C4-2B (cell line): ENCODE results near the gene TNPO3.

Experiments
- H3K27ac ChIP-seq: fragments of 450-650 bp; 2 replicates; pipeline ENCODE4 v1.5.1; 2017
- ZFX ChIP-seq: fragments of 450-650 bp; IDR thresholded peaks from 2 replicates; pipeline ENCODE4 v1.6.1; 2017
- TF ChIP-seq, protein P1 (sequence below): fragments of 450-650 bp; conservative IDR thresholded peaks from 2 replicates; pipeline ENCODE4 v1.5.1; 2017; ENCODE audit warnings: mild to moderate bottlenecking

The TNPO3 gene

GRCh38 chr7:128955981-128956380 is 98.9 kb downstream of the TNPO3 start:
- H3K27ac ChIP-seq: no peak overlapping the region
- no peak for TF ChIP-seq ZFX
- TF ChIP-seq, protein P1, sequence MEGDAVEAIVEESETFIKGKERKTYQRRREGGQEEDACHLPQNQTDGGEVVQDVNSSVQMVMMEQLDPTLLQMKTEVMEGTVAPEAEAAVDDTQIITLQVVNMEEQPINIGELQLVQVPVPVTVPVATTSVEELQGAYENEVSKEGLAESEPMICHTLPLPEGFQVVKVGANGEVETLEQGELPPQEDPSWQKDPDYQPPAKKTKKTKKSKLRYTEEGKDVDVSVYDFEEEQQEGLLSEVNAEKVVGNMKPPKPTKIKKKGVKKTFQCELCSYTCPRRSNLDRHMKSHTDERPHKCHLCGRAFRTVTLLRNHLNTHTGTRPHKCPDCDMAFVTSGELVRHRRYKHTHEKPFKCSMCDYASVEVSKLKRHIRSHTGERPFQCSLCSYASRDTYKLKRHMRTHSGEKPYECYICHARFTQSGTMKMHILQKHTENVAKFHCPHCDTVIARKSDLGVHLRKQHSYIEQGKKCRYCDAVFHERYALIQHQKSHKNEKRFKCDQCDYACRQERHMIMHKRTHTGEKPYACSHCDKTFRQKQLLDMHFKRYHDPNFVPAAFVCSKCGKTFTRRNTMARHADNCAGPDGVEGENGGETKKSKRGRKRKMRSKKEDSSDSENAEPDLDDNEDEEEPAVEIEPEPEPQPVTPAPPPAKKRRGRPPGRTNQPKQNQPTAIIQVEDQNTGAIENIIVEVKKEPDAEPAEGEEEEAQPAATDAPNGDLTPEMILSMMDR: no peak

DNA sequence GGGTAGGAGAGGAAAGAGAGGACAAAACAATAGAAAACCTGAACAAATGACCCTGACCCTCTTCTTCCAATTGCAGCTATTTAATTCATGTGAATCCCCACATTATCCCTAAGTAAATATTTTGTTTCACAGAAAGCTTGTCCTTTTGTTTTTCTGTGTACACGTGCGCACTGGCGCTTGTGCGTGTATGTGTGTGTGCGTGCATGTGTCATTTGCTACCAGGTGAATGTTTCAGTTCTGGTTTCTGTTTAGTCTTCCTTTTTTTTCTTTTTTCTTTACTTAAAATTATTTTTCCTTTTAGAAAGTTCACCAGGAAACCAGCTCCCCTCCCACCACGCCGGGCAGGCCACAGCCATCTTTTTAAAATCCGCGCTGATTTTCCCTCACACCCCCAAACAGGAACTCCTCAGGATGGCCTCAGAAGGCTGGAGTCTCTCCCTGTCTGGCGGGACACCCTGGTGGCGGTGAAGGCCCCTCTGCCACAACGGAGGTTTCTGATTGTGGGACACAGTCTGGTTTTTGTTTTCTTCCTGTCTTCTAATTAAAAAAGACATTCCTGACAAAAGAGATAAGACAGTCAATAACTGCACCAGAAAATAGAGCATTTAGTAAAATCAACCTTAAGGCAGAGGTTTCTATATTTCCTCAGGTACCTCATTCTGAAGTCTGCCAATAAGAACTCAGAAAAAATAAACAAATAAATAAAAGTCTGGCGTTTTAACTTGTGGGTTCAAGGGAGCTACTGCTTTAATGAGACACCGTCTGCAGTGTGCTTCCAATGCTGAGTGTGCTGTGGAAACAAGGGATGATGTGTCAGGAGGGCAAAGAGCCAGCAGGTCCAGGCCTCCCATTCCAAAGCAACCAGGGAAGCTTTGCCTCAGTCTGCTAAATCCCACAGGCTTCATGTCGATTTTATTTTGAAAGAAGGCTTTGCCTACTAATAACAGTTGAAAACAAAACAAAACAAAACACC is 99.8 kb downstream of the TNPO3 start:
- TF ChIP-seq, protein P1: no peak
- no peak for TF ChIP-seq ZFX
- no peak overlapping the region for H3K27ac ChIP-seq

- TF ChIP-seq ZFX: no peak
- TF ChIP-seq, protein P1: no peak
- no peak overlapping the region for H3K27ac ChIP-seq
Observed at GRCh38 chr7:128954150-128954549, 100.8 kb downstream of the TNPO3 start.

DNA sequence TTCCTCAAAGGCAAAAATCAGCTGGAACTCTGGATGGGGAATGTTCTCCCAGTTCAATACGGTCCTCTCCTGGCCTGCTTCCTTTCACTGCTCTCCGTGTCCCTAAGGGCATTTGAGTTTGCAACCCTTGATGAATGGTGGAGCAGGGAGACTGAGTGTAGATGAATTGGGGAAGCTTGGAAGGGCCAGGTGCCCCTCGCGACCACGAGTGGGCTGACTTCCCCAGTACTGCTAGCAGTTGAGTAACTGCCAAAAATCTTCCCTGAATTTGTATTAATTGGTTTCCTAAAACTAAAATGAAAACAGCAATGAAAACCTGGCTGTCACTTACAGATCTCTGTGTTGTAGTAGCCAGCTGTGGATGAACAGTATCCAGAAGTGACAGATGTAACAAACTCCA is 103.6 kb downstream of the TNPO3 start:
- no peak overlapping the region for H3K27ac ChIP-seq
- TF ChIP-seq, protein P1: no peak
- TF ChIP-seq ZFX: no peak

GRCh38 chr7:128948976-128949760 is 105.7 kb downstream of the TNPO3 start:
- TF ChIP-seq, protein P1: no peak
- TF ChIP-seq ZFX: no peak
- H3K27ac ChIP-seq: no peak overlapping the region

GRCh38 chr7:128948312-128948973 is 106.5 kb downstream of the TNPO3 start:
- no peak overlapping the region for H3K27ac ChIP-seq

More at GRCh38 chr7:128948312-128948973, 106.5 kb downstream of the TNPO3 start:
- TF ChIP-seq ZFX: no peak
- TF ChIP-seq, protein P1: no peak
